ENCODE results near the gene PRKAG2.

- TF ChIP-seq EZH2 (IDR thresholded peaks at IDR 0.05; ENCODE audit: insufficient read depth, poor library complexity, severe bottlenecking) (no peak), EZH2phosphoT487 (IDR thresholded peaks at IDR 0.05; ENCODE audit: insufficient read depth, low read depth) (no peak)
Observed at GRCh38 chr7:151919595-151919994, 42.7 kb upstream of the PRKAG2 start.
